ENCODE results near the gene WFIKKN2.
A peak's percentile ranks its signal among the peaks of the same experiment; 100 is the strongest.

The WFIKKN2 gene

GRCh38 chr17:50871364-50871763 is 36.0 kb downstream of the WFIKKN2 start:
- no peak overlapping the region for H4K91ac ChIP-seq (ENCODE audit: low read length)
- no peaks in the 10 kb centered on the region for H3K36me3 ChIP-seq (ENCODE audit: control insufficient read depth in 1 of 2, insufficient read depth in 2 of 2, low read depth in 1 of 2, low read length in 2 of 2)
- H2AFZ ChIP-seq (ENCODE audit: low read depth, low read length), result no peak overlapping the region
- H4K8ac ChIP-seq (ENCODE audit: low read length), result no peak overlapping the region
- H2BK120ac ChIP-seq (ENCODE audit: low read depth, low read length), result no peak overlapping the region
- H2AK5ac ChIP-seq (ENCODE audit: low read length, severe bottlenecking), result no peak overlapping the region
- no peak overlapping the region for H3K4me3 ChIP-seq (ENCODE audit: insufficient read depth in 1 of 2, low read depth in 1 of 2, low read length in 2 of 2)
- no peak overlapping the region for H3K23ac ChIP-seq (ENCODE audit: low read length in 2 of 2)
- H3K9ac ChIP-seq (ENCODE audit: low read length), result no peak overlapping the region
- WGBS, result 100% methylated on average over 1 of the region's 4 CpGs
- H3K79me1 ChIP-seq (replicated peaks; ENCODE audit: low read length, poor library complexity, severe bottlenecking), result no peaks in the 10 kb centered on the region
- H3K27ac ChIP-seq (ENCODE audit: low read length, poor library complexity, severe bottlenecking), result no peak overlapping the region
- no peak overlapping the region for H3K4me2 ChIP-seq (ENCODE audit: low read length, poor library complexity, severe bottlenecking)
- H3K4ac ChIP-seq (ENCODE audit: low read depth in 1 of 2, low read length in 2 of 2), result no peak overlapping the region
- H2BK15ac ChIP-seq (ENCODE audit: low read depth, poor library complexity, severe bottlenecking), result no peak overlapping the region
- H3K4me1 ChIP-seq (ENCODE audit: control insufficient read depth, insufficient read depth, low read depth, low read length), result no peaks in the 10 kb centered on the region
- no peak overlapping the region for H3K14ac ChIP-seq (ENCODE audit: low read length in 2 of 2)
- no peak overlapping the region for H2BK5ac ChIP-seq (ENCODE audit: low read depth, low read length, poor library complexity, severe bottlenecking)
- H3K27me3 ChIP-seq (ENCODE audit: control insufficient read depth in 1 of 2, insufficient read depth in 1 of 2, low read length in 2 of 2), result no peaks in the 10 kb centered on the region
- H2BK12ac ChIP-seq (ENCODE audit: low read length in 2 of 2), result no peak overlapping the region
- H3K18ac ChIP-seq (ENCODE audit: low read depth in 1 of 2, low read length in 2 of 2), result no peak overlapping the region
- H3K9me3 ChIP-seq (ENCODE audit: control insufficient read depth, low read length), result no peaks in the 10 kb centered on the region
- no peak for DNase-seq

- Histone ChIP-seq H3K9ac (ENCODE audit: low read length) (no peak overlapping the region), H3K14ac (ENCODE audit: low read length in 2 of 2) (no peak overlapping the region), H3K23ac (ENCODE audit: low read length in 2 of 2) (no peak overlapping the region), H2BK5ac (ENCODE audit: low read depth, low read length, poor library complexity, severe bottlenecking) (no peak overlapping the region), H3K18ac (ENCODE audit: low read depth in 1 of 2, low read length in 2 of 2) (no peak overlapping the region), H2AFZ (ENCODE audit: low read depth, low read length) (no peak overlapping the region), H3K79me1 (replicated peaks; ENCODE audit: low read length, poor library complexity, severe bottlenecking) (no peaks in the 10 kb centered on the region), H3K4me3 (ENCODE audit: insufficient read depth in 1 of 2, low read depth in 1 of 2, low read length in 2 of 2) (no peak overlapping the region), H4K8ac (ENCODE audit: low read length) (no peak overlapping the region), H2AK5ac (ENCODE audit: low read length, severe bottlenecking) (no peak overlapping the region), H2BK12ac (ENCODE audit: low read length in 2 of 2) (no peak overlapping the region), H2BK120ac (ENCODE audit: low read depth, low read length) (no peak overlapping the region), H3K27me3 (ENCODE audit: control insufficient read depth in 1 of 2, insufficient read depth in 1 of 2, low read length in 2 of 2) (no peaks in the 10 kb centered on the region), H3K4ac (ENCODE audit: low read depth in 1 of 2, low read length in 2 of 2) (no peak overlapping the region), H3K36me3 (ENCODE audit: control insufficient read depth in 1 of 2, insufficient read depth in 2 of 2, low read depth in 1 of 2, low read length in 2 of 2) (no peaks in the 10 kb centered on the region), H2BK15ac (ENCODE audit: low read depth, poor library complexity, severe bottlenecking) (no peak overlapping the region), H3K4me1 (ENCODE audit: control insufficient read depth, insufficient read depth, low read depth, low read length) (no peaks in the 10 kb centered on the region), H4K91ac (ENCODE audit: low read length) (no peak overlapping the region), H3K9me3 (ENCODE audit: control insufficient read depth, low read length) (no peaks in the 10 kb centered on the region), H3K27ac (ENCODE audit: low read length, poor library complexity, severe bottlenecking) (no peak overlapping the region), H3K4me2 (ENCODE audit: low read length, poor library complexity, severe bottlenecking) (no peak overlapping the region)
- 100% methylated on average over 2 of the region's 2 CpGs for WGBS
- no peak for DNase-seq
Measured at GRCh38 chr17:50871898-50872297, 36.5 kb downstream of the WFIKKN2 start.

DNA sequence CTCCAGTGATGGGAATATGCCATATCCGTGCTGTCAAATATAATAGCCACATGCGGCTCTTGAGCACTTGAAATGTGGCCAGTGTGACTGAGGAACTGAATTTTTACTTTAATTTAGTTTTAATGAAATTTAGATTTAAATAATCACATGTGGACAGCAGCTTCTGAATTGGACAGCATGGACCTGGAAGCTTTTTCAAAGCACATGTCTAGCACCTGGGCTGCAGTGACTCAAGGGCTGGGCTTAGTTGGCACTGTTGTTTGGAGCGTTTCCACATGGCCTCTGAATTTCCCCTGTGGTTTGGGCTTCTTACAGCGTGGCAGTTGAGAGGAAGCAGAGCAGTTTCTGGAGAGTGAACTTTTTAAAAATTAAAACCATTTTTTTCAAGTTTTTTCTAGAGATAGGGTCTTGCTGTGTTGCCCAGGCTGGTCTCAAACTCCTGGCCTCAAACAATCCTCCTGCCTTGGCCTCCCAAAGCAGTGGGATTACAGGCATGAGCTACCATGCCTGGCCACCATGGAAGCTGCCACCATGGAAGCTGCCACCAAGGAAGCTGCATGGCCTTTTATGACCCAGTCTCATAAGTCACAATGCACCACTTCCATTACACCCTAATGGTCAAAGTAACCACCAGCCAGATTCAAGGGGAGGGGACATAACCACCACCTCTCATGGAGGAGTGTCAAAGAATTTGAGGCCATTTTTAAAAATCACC is 37.5 kb downstream of the WFIKKN2 start:
- 95% methylated on average over 3 of the region's 4 CpGs for WGBS
- no peaks in the 10 kb centered on the region for H3K79me1 ChIP-seq (replicated peaks; ENCODE audit: low read length, poor library complexity, severe bottlenecking)

DNA sequence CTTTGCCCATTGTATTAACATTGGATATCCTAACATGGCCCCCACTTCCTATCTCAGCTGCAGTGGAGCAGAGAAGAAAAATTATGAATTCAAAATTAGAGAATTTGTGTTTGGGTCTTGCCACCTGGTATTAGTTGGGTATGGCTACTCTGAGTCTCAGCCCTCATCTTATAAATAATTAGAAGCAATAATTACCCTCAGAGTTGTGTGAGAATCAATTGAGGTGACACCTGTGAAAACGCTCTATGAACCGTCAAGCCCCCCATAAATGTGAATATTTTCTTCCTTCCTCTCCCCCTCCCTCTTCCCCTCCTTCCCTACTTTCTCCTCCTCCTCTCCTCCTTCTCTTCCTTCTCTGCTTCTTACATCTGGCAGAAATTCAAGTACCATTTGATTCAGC is 39.7 kb downstream of the WFIKKN2 start:
- no peak overlapping the region for H3K4me3 ChIP-seq (ENCODE audit: insufficient read depth in 1 of 2, low read depth in 1 of 2, low read length in 2 of 2)
- no peak overlapping the region for H3K18ac ChIP-seq (ENCODE audit: low read depth in 1 of 2, low read length in 2 of 2)
- no peak overlapping the region for H3K4ac ChIP-seq (ENCODE audit: low read depth in 1 of 2, low read length in 2 of 2)
- H3K14ac ChIP-seq (ENCODE audit: low read length in 2 of 2), result no peak overlapping the region
- H3K36me3 ChIP-seq (ENCODE audit: control insufficient read depth in 1 of 2, insufficient read depth in 2 of 2, low read depth in 1 of 2, low read length in 2 of 2), result no peaks in the 10 kb centered on the region
- no peak overlapping the region for H2AFZ ChIP-seq (ENCODE audit: low read depth, low read length)
- no peaks in the 10 kb centered on the region for H3K79me1 ChIP-seq (replicated peaks; ENCODE audit: low read length, poor library complexity, severe bottlenecking)
- H2BK120ac ChIP-seq (ENCODE audit: low read depth, low read length), result no peak overlapping the region
- H3K9ac ChIP-seq (ENCODE audit: low read length), result no peak overlapping the region
- DNase-seq, result no peak
- H3K9me3 ChIP-seq (ENCODE audit: control insufficient read depth, low read length), result no peaks in the 10 kb centered on the region
- H2BK15ac ChIP-seq (ENCODE audit: low read depth, poor library complexity, severe bottlenecking), result no peak overlapping the region
- H4K8ac ChIP-seq (ENCODE audit: low read length), result no peak overlapping the region
- no peak overlapping the region for H2BK5ac ChIP-seq (ENCODE audit: low read depth, low read length, poor library complexity, severe bottlenecking)
- H3K23ac ChIP-seq (ENCODE audit: low read length in 2 of 2), result no peak overlapping the region
- H3K27me3 ChIP-seq (ENCODE audit: control insufficient read depth in 1 of 2, insufficient read depth in 1 of 2, low read length in 2 of 2), result no peaks in the 10 kb centered on the region
- H4K91ac ChIP-seq (ENCODE audit: low read length), result no peak overlapping the region
- no peak overlapping the region for H2BK12ac ChIP-seq (ENCODE audit: low read length in 2 of 2)
- H3K4me1 ChIP-seq (ENCODE audit: control insufficient read depth, insufficient read depth, low read depth, low read length), result no peaks in the 10 kb centered on the region
- WGBS, result 89% methylated on average over 2 of the region's 2 CpGs
- H3K27ac ChIP-seq (ENCODE audit: low read length, poor library complexity, severe bottlenecking), result no peak overlapping the region
- H2AK5ac ChIP-seq (ENCODE audit: low read length, severe bottlenecking), result no peak overlapping the region
- no peak overlapping the region for H3K4me2 ChIP-seq (ENCODE audit: low read length, poor library complexity, severe bottlenecking)

More for the DNA sequence above, 37.5 kb downstream of the WFIKKN2 start:
- Histone ChIP-seq H3K36me3 (ENCODE audit: control insufficient read depth in 1 of 2, insufficient read depth in 2 of 2, low read depth in 1 of 2, low read length in 2 of 2) (no peaks in the 10 kb centered on the region), H3K9me3 (ENCODE audit: control insufficient read depth, low read length) (no peaks in the 10 kb centered on the region), H2AFZ (ENCODE audit: low read depth, low read length) (no peak overlapping the region), H3K18ac (ENCODE audit: low read depth in 1 of 2, low read length in 2 of 2) (no peak overlapping the region), H2BK12ac (ENCODE audit: low read length in 2 of 2) (no peak overlapping the region), H2BK5ac (ENCODE audit: low read depth, low read length, poor library complexity, severe bottlenecking) (no peak overlapping the region), H2BK15ac (ENCODE audit: low read depth, poor library complexity, severe bottlenecking) (no peak overlapping the region), H3K27ac (ENCODE audit: low read length, poor library complexity, severe bottlenecking) (no peak overlapping the region), H4K91ac (ENCODE audit: low read length) (no peak overlapping the region), H3K4me2 (ENCODE audit: low read length, poor library complexity, severe bottlenecking) (no peak overlapping the region), H3K4me3 (ENCODE audit: insufficient read depth in 1 of 2, low read depth in 1 of 2, low read length in 2 of 2) (no peak overlapping the region), H3K4ac (ENCODE audit: low read depth in 1 of 2, low read length in 2 of 2) (no peak overlapping the region), H3K27me3 (ENCODE audit: control insufficient read depth in 1 of 2, insufficient read depth in 1 of 2, low read length in 2 of 2) (no peaks in the 10 kb centered on the region), H2BK120ac (ENCODE audit: low read depth, low read length) (no peak overlapping the region), H3K9ac (ENCODE audit: low read length) (peak overlapping the region; percentile 1), H3K23ac (ENCODE audit: low read length in 2 of 2) (no peak overlapping the region), H4K8ac (ENCODE audit: low read length) (no peak overlapping the region), H3K4me1 (ENCODE audit: control insufficient read depth, insufficient read depth, low read depth, low read length) (no peaks in the 10 kb centered on the region), H3K14ac (ENCODE audit: low read length in 2 of 2) (no peak overlapping the region), H2AK5ac (ENCODE audit: low read length, severe bottlenecking) (no peak overlapping the region)
- DNase-seq, result no peak
